HepG2 (cell line): ENCODE results near the gene BRAP. TPM values are rescaled to one million over a fixed set of nuclear protein-coding genes. Genes with fewer than 3 reads are reported as not detected.

Source experiments
- HMG20B ChIP-seq: conservative IDR thresholded peaks from 2 replicates; pipeline ENCODE4 v1.6.1; 2016; ENCODE audit warnings: missing genetic modification reagents, missing compliant biosample characterization
- HMGXB4 ChIP-seq, 2 experiments: sonication (generic) in 1 of 2; formaldehyde crosslinking in 1 of 2; IDR thresholded peaks; 2 replicates each; pipeline versions ENCODE4 v1.4.0 to v1.6.1; 2018 to 2020; ENCODE audit warnings: missing genetic modification reagents in 2 of 2, borderline replicate concordance in 1 of 2, low read depth in 1 of 2, mild to moderate bottlenecking in 1 of 2, missing biosample characterization in 1 of 2
- HOXA9 ChIP-seq: sonication (generic); formaldehyde crosslinking; IDR thresholded peaks from 2 replicates; pipeline ENCODE4 v1.8.1; 2022; ENCODE audit warnings: missing genetic modification reagents, mild to moderate bottlenecking, moderate library complexity, borderline replicate concordance
- KLF12 ChIP-seq: sonication (generic); formaldehyde crosslinking; IDR thresholded peaks from 2 replicates; pipeline ENCODE4 v1.4.0; 2020; ENCODE audit warnings: missing genetic modification reagents, borderline replicate concordance
- NFE2L1 ChIP-seq: sonication (generic); formaldehyde crosslinking; IDR thresholded peaks from 2 replicates; pipeline ENCODE4 v1.4.0; 2020; ENCODE audit warnings: missing genetic modification reagents, mild to moderate bottlenecking, borderline replicate concordance
- SOX13 ChIP-seq, 3 experiments: fragments of 450-650 bp in 1 of 3; sonication (generic) in 1 of 3; formaldehyde crosslinking in 1 of 3; IDR thresholded peaks in 2 of 3; conservative IDR thresholded peaks in 1 of 3; 2 replicates each; pipeline versions ENCODE4 v1.5.0 to v1.6.1; 2016 to 2020; ENCODE audit warnings: antibody characterized with exemption in 1 of 3, mild to moderate bottlenecking in 1 of 3, missing compliant biosample characterization in 1 of 3, missing genetic modification reagents in 1 of 3, moderate library complexity in 1 of 3
- ZBTB21 ChIP-seq: sonication (generic); formaldehyde crosslinking; IDR thresholded peaks from 2 replicates; pipeline ENCODE4 v1.4.0; 2020; ENCODE audit warnings: missing genetic modification reagents
- ZBTB26 ChIP-seq: IDR thresholded peaks from 2 replicates; pipeline ENCODE4 v1.6.1; 2016; ENCODE audit warnings: missing compliant biosample characterization, missing genetic modification reagents, borderline replicate concordance
- ZNF101 ChIP-seq: sonication (generic); formaldehyde crosslinking; IDR thresholded peaks from 2 replicates; pipeline ENCODE4 v1.4.0; 2020; ENCODE audit warnings: mild to moderate bottlenecking, low read depth, missing genetic modification reagents, borderline replicate concordance
- ZNF350 ChIP-seq: sonication (generic); formaldehyde crosslinking; IDR thresholded peaks from 2 replicates; pipeline ENCODE4 v1.4.0; 2020; ENCODE audit warnings: mild to moderate bottlenecking, low read depth, missing genetic modification reagents, borderline replicate concordance
- ZNF512 ChIP-seq: sonication (generic); formaldehyde crosslinking; IDR thresholded peaks from 2 replicates; pipeline ENCODE4 v1.4.0; 2020; ENCODE audit warnings: mild to moderate bottlenecking, missing genetic modification reagents
- ZNF850 ChIP-seq: sonication (generic); formaldehyde crosslinking; conservative IDR thresholded peaks from 2 replicates; pipeline ENCODE4 v1.9.0; 2021; ENCODE audit warnings: mild to moderate bottlenecking, missing genetic modification reagents
- polyA plus RNA-seq, 8 experiments: library from polyadenylated mRNA; depleted of rRNA in 3 of 8; stranded (reverse) in 7 of 8; unstranded in 1 of 8; fragments of >200 nt; fragmentation: Illumina TruSeq in 4 of 8; extraction: Trizol in 4 of 8; gene quantifications; 2 replicates each; pipeline versions ENCODE4 v1.2.1 to v1.2.3, GENCODE V29; 2011 to 2016; ENCODE audit warnings: low read depth in 4 of 8, missing spikeins in 1 of 8, mixed read lengths in 1 of 8; ENCODE audit not compliant: insufficient read depth in 1 of 8
- total RNA-seq, 5 experiments: library from RNA; depleted of rRNA; stranded (reverse); fragments of >200 nt; fragmentation: Illumina TruSeq; extraction: Trizol; gene quantifications; 2 replicates each; pipeline ENCODE4 v1.2.3, GENCODE V29; 2016; ENCODE audit warnings: low read depth in 1 of 5
- TF ChIP-seq, protein P1 (sequence below): sonication (generic); formaldehyde crosslinking; IDR thresholded peaks from 2 replicates; pipeline ENCODE4 v1.8.0; 2022; ENCODE audit warnings: low read depth, missing genetic modification reagents
- TF ChIP-seq, protein P2 (sequence below): sonication (generic); formaldehyde crosslinking; IDR thresholded peaks from 2 replicates; pipeline ENCODE4 v1.8.0; 2022; ENCODE audit warnings: missing genetic modification reagents, low read depth, mild to moderate bottlenecking, borderline replicate concordance
- TF ChIP-seq, protein P3 (sequence below): sonication (generic); formaldehyde crosslinking; IDR thresholded peaks from 2 replicates; pipeline ENCODE4 v1.5.0; 2020; ENCODE audit warnings: mild to moderate bottlenecking, missing genetic modification reagents, borderline replicate concordance

Gene BRAP
- total and polyA plus RNA-seq, 2 of the 13 experiments (the other 11 are each of a cell fraction or from before 2014, with no cell fraction given), result 8.1 to 15.4 TPM

- TF ChIP-seq, protein P1, sequence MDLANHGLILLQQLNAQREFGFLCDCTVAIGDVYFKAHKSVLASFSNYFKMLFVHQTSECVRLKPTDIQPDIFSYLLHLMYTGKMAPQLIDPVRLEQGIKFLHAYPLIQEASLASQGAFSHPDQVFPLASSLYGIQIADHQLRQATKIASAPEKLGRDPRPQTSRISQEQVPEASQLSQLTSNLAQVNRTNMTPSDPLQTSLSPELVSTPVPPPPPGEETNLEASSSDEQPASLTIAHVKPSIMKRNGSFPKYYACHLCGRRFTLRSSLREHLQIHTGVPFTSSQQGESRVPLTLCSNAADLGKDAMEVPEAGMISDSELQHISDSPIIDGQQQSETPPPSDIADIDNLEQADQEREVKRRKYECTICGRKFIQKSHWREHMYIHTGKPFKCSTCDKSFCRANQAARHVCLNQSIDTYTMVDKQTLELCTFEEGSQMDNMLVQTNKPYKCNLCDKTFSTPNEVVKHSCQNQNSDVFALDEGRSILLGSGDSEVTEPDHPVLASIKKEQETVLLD (CRISPR knock-in tag), result peak; percentile 38; the same call in 1 of the 2 replicates
- TF ChIP-seq ZNF350 (peak; percentile 82), HMG20B (CRISPR knock-in tag) (no peak), SOX13 (IDR thresholded peaks at IDR 0.05) (no peak), SOX13 (CRISPR knock-in tag; conservative IDR thresholded peaks at IDR 0.05 in 1 of 2, IDR thresholded peaks at IDR 0.05 in 1 of 2) (peak in 1 of 2 experiments; percentile 22; a peak in 1 of 4 replicates), ZNF850 (CRISPR knock-in tag) (no peak), HOXA9 (no peak), KLF12 (CRISPR knock-in tag) (no peak), ZBTB26 (CRISPR knock-in tag) (no peak), ZNF101 (CRISPR knock-in tag) (no peak), HMGXB4 (CRISPR knock-in tag; IDR thresholded peaks at IDR 0.05; ENCODE audit: borderline replicate concordance in 1 of 2, low read depth in 1 of 2) (peak; percentile 69 to 85), ZBTB21 (no peak), ZNF512 (CRISPR knock-in tag) (no peak), NFE2L1 (CRISPR knock-in tag) (peak; percentile 75; the same call in 1 of the 2 replicates)
- TF ChIP-seq, protein P2, sequence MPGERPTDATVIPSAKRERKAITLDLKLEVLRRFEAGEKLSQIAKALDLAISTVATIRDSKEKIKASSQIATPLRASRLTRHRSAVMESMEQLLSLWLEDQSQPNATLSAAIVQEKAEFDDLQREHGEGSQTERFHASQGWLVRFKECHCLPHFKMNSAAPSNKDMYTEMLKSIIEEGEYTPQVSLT (CRISPR knock-in tag), result no peak
- TF ChIP-seq, protein P3, sequence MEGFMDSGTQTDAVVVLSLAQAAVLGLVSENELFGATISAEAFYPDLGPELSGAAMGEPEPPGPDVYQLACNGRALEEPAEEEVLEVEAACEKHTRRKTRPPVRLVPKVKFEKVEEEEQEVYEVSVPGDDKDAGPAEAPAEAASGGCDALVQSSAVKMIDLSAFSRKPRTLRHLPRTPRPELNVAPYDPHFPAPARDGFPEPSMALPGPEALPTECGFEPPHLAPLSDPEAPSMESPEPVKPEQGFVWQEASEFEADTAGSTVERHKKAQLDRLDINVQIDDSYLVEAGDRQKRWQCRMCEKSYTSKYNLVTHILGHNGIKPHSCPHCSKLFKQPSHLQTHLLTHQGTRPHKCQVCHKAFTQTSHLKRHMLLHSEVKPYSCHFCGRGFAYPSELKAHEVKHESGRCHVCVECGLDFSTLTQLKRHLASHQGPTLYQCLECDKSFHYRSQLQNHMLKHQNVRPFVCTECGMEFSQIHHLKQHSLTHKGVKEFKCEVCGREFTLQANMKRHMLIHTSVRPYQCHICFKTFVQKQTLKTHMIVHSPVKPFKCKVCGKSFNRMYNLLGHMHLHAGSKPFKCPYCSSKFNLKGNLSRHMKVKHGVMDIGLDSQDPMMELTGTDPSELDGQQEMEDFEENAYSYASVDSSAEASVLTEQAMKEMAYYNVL (CRISPR knock-in tag), result no peak
Measured at GRCh38 chr12:111685811-111686573, at the start of gene BRAP, which contains the start of gene ACAD10 (continued).
